ENCODE measurements around the gene ZNF277. TPM values are rescaled to one million over a fixed set of nuclear protein-coding genes. Genes with fewer than 3 reads are reported as not detected.

The ZNF277 gene
- total RNA-seq, 4 donors from 2014 or later: 28.4 to 45.4 (median 36.5) TPM

- no peak for DNase-seq
- Histone ChIP-seq H3K4me3 (replicated peaks in 1 of 3) (no peak overlapping the region), H3K27ac (no peak overlapping the region), H3K9me3 (no peaks in the 10 kb centered on the region), H3K27me3 (no peaks in the 10 kb centered on the region), H3K36me3 (no peaks in the 10 kb centered on the region), H3K4me1 (no peaks in the 10 kb centered on the region)
- no peak for TF ChIP-seq POLR2A (IDR thresholded peaks at IDR 0.05)
- no peak for TF ChIP-seq CTCF (IDR thresholded peaks at IDR 0.05)
- intact Hi-C loops (cut with DNase I): no loop called here
- WGBS, 2 donors: 86 to 94% methylated on average over 2 of the region's 2 CpGs
These were observed 16.4 kb upstream of the ZNF277 start for GRCh38 chr7:112190120-112190519.

- intact Hi-C loops (cut with DNase I): no loop called here
- WGBS, 2 donors: 66 to 69% methylated on average over 4 of the region's 4 CpGs
- no peak for DNase-seq
- H3K27me3 ChIP-seq: no peaks in the 10 kb centered on the region
- H3K9me3 ChIP-seq: no peaks in the 10 kb centered on the region
- H3K4me1 ChIP-seq: no peaks in the 10 kb centered on the region
- TF ChIP-seq CTCF (IDR thresholded peaks at IDR 0.05) (no peak), POLR2A (IDR thresholded peaks at IDR 0.05) (no peak)
- no peaks in the 10 kb centered on the region for H3K36me3 ChIP-seq
- H3K27ac ChIP-seq: no peak overlapping the region
- no peak overlapping the region for H3K4me3 ChIP-seq (replicated peaks in 1 of 3)
These were observed 14.0 kb upstream of the ZNF277 start for GRCh38 chr7:112192236-112193154.

- H3K27ac ChIP-seq: no peak overlapping the region
- no peaks in the 10 kb centered on the region for H3K9me3 ChIP-seq
- DNase-seq: no peak
- no peaks in the 10 kb centered on the region for H3K4me1 ChIP-seq
- H3K36me3 ChIP-seq: no peaks in the 10 kb centered on the region
- TF ChIP-seq CTCF (IDR thresholded peaks at IDR 0.05) (no peak), POLR2A (IDR thresholded peaks at IDR 0.05) (no peak)
- H3K27me3 ChIP-seq: no peaks in the 10 kb centered on the region
- intact Hi-C loops (cut with DNase I): no loop called here
- no peak overlapping the region for H3K4me3 ChIP-seq (replicated peaks in 1 of 3)
These were observed 12.5 kb upstream of the ZNF277 start for GRCh38 chr7:112193915-112194502.

- no peak overlapping the region for H3K27ac ChIP-seq
- H3K36me3 ChIP-seq: no peaks in the 10 kb centered on the region
- H3K27me3 ChIP-seq: no peaks in the 10 kb centered on the region
- intact Hi-C loops (cut with DNase I): no loop called here
- no peaks in the 10 kb centered on the region for H3K4me1 ChIP-seq
- TF ChIP-seq POLR2A (IDR thresholded peaks at IDR 0.05) (no peak), CTCF (IDR thresholded peaks at IDR 0.05) (no peak)
- no peak for DNase-seq
- no peaks in the 10 kb centered on the region for H3K9me3 ChIP-seq
- 73 to 81% methylated on average over 5 of the region's 5 CpGs for WGBS, 2 donors
- H3K4me3 ChIP-seq (replicated peaks in 1 of 3): no peak overlapping the region
These were observed 10.8 kb upstream of the ZNF277 start for GRCh38 chr7:112195717-112196116.

GRCh38 chr7:112197322-112197721, 9.2 kb upstream of the ZNF277 start:
- H3K4me1 ChIP-seq: peaks cover 0 to under 1% of the 10 kb centered on the region in 2 donors
- no peak for DNase-seq
- no peaks in the 10 kb centered on the region for H3K27me3 ChIP-seq
- intact Hi-C loops (cut with DNase I): no loop called here
- H3K9me3 ChIP-seq: no peaks in the 10 kb centered on the region
- no peak overlapping the region for H3K27ac ChIP-seq
- 88 to 89% methylated on average over 6 of the region's 6 CpGs for WGBS, 2 donors
- H3K4me3 ChIP-seq (replicated peaks in 1 of 3): no peak overlapping the region
- H3K36me3 ChIP-seq: no peaks in the 10 kb centered on the region
- TF ChIP-seq POLR2A (IDR thresholded peaks at IDR 0.05) (no peak), CTCF (IDR thresholded peaks at IDR 0.05) (no peak)
